Lung (tissue), 12 donors: Measurements from ENCODE around the gene ARGFX. TPM values are rescaled to one million over a fixed set of nuclear protein-coding genes. Genes with fewer than 3 reads are reported as not detected.

Experiments used
- ATAC-seq: fragments of 200-7000 bp; cut with Tn5 transposase; one replicate; pipeline ENCODE4 v1.9.1; 2020; ENCODE audit warnings: moderate number of reproducible peaks; ENCODE audit not compliant: insufficient read depth, low FRiP score
- DNase-seq, 3 donors: peaks; one replicate each; pipeline ENCODE4 v3.0.0-alpha.2; 2013 to 2017
- H3K27ac ChIP-seq, 2 donors: one replicate each; pipeline ENCODE4 v1.5.1; 2013; ENCODE audit warnings: mild to moderate bottlenecking in 2 of 2, moderate library complexity in 2 of 2, control low read depth in 1 of 2, inconsistent platforms in 1 of 2, low read depth in 1 of 2, low read length in 1 of 2
- H3K27me3 ChIP-seq, 3 donors: one replicate each; pipeline ENCODE4 v1.5.1; 2013; ENCODE audit warnings: low read length in 2 of 3; ENCODE audit not compliant: control insufficient read depth in 3 of 3, insufficient read depth in 3 of 3
- H3K36me3 ChIP-seq, 4 donors: one replicate each; pipeline ENCODE4 v1.5.1; 2013; ENCODE audit warnings: low read length in 4 of 4, mild to moderate bottlenecking in 1 of 4, moderate library complexity in 1 of 4; ENCODE audit not compliant: control insufficient read depth in 4 of 4, insufficient read depth in 4 of 4
- H3K4me1 ChIP-seq, 5 donors: one replicate each; pipeline ENCODE4 v1.5.1; 2013; ENCODE audit warnings: low read length in 5 of 5, mild to moderate bottlenecking in 2 of 5, moderate library complexity in 1 of 5; ENCODE audit not compliant: control insufficient read depth in 5 of 5, insufficient read depth in 5 of 5
- H3K4me3 ChIP-seq: one replicate; pipeline ENCODE4 v1.5.1; 2013; ENCODE audit warnings: mild to moderate bottlenecking, control low read depth, moderate library complexity
- H3K9ac ChIP-seq, 2 donors: one replicate each; pipeline ENCODE4 v1.5.1; 2013; ENCODE audit warnings: low read length in 2 of 2, control low read depth in 1 of 2; ENCODE audit not compliant: insufficient read depth in 1 of 2
- H3K9me3 ChIP-seq, 4 donors: one replicate each; pipeline ENCODE4 v1.5.1; 2013; ENCODE audit warnings: low read length in 3 of 4, mild to moderate bottlenecking in 1 of 4, moderate library complexity in 1 of 4; ENCODE audit not compliant: control insufficient read depth in 4 of 4, insufficient read depth in 3 of 4
- WGBS, 2 donors: extraction: QIAGEN DNeasy Blood & Tissue Kit; methylation state at CpG; one replicate each; pipeline ENCODE4 v1.1.7; 2013; 5-methylcytosine and 5-hydroxymethylcytosine counted together
- polyA plus RNA-seq, 2 donors: library from polyadenylated mRNA; stranded (reverse); fragments of 200-250 nt; gene quantifications; one replicate each; pipeline ENCODE4 v1.2.1, GENCODE V29; 2013
- total RNA-seq, 2 donors: library from RNA; depleted of rRNA in 1 of 2; stranded (reverse); fragments of >200 nt in 1 of 2; gene quantifications; one replicate each; pipeline ENCODE4 v1.2.1, GENCODE V29; 2014 to 2021
- TF ChIP-seq, protein P1 (sequence below): IDR thresholded peaks from 2 replicates; pipeline ENCODE4 v1.5.1; 2012; ENCODE audit warnings: mild to moderate bottlenecking; ENCODE audit errors: control extremely low read depth, extremely low read depth
- donor health status: control.
- donor health status: control.
- donor health status: Bipolar disorder and iron deficiency.
- donor health status: healthy.
- donor health status: DM: yes; HTN: yes; CAD: no.

The ARGFX gene
- total and polyA plus RNA-seq, 4 donors = not detected

DNA sequence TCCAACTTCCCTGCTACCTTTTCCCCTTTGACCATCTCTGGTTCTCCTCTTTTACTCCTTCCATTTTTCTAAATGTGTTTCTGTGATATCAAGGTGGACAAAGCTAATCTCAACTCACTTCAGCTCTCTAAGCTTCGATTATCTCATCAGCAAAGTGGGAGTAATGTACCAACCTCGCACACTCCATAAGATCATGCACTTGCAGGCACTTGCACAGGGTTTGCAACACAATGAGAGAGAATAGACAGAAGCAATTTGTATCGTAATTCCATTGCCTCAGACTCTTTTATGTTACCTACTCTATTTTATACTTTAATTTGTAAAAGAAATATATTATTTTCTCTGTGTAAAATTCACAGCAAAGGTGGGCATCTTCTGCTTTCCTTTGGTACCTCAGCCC is 15.0 kb upstream of the ARGFX start:
- no peaks in the 10 kb centered on the region for H3K27me3 ChIP-seq
- no peak for ATAC-seq
- H3K4me3 ChIP-seq = no peak overlapping the region
- no peaks in the 10 kb centered on the region for H3K9me3 ChIP-seq
- TF ChIP-seq, protein P1, sequence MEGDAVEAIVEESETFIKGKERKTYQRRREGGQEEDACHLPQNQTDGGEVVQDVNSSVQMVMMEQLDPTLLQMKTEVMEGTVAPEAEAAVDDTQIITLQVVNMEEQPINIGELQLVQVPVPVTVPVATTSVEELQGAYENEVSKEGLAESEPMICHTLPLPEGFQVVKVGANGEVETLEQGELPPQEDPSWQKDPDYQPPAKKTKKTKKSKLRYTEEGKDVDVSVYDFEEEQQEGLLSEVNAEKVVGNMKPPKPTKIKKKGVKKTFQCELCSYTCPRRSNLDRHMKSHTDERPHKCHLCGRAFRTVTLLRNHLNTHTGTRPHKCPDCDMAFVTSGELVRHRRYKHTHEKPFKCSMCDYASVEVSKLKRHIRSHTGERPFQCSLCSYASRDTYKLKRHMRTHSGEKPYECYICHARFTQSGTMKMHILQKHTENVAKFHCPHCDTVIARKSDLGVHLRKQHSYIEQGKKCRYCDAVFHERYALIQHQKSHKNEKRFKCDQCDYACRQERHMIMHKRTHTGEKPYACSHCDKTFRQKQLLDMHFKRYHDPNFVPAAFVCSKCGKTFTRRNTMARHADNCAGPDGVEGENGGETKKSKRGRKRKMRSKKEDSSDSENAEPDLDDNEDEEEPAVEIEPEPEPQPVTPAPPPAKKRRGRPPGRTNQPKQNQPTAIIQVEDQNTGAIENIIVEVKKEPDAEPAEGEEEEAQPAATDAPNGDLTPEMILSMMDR = no peak
- no peak for DNase-seq
- no peak overlapping the region for H3K9ac ChIP-seq
- WGBS, 2 donors = 81 to 92% methylated on average over 3 of the region's 3 CpGs
- peaks cover 0 to 10% (median 0%) of the 10 kb centered on the region in 5 donors for H3K4me1 ChIP-seq
- no peaks in the 10 kb centered on the region for H3K36me3 ChIP-seq
- no peak overlapping the region for H3K27ac ChIP-seq

DNA sequence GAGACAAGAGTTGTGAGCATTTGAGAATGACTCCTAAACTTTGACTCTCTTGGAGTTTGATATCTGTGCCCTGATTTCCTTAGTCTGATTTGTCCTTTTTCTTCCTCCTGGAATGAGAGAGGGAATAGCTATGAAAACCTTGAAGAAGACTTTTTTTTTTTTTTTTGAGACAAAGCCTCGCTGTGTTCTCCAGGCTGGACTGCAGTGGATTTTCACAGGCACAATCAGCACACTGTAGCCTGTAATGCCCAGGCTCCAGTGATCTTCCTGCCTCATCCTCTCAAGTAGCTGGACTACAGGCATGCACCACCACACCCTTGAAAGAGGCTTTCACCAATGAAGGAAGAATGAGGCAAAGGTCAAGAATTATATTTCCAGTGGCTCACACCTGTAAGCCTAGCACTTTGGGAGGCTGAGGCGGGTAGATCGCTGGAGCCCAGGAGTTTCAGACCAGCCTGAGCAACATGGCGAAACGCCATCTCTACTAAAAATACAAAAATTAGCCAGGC is 10.3 kb upstream of the ARGFX start:
- peaks cover 0 to 4% (median 0%) of the 10 kb centered on the region in 5 donors for H3K4me1 ChIP-seq
- 92 to 93% methylated on average over 5 of the region's 5 CpGs for WGBS, 2 donors
- H3K9ac ChIP-seq = no peak overlapping the region
- DNase-seq (no peak), ATAC-seq (no peak)
- H3K27ac ChIP-seq = no peak overlapping the region
- no peaks in the 10 kb centered on the region for H3K27me3 ChIP-seq
- no peaks in the 10 kb centered on the region for H3K9me3 ChIP-seq
- H3K4me3 ChIP-seq = no peak overlapping the region
- TF ChIP-seq, protein P1 = no peak
- no peaks in the 10 kb centered on the region for H3K36me3 ChIP-seq

DNA sequence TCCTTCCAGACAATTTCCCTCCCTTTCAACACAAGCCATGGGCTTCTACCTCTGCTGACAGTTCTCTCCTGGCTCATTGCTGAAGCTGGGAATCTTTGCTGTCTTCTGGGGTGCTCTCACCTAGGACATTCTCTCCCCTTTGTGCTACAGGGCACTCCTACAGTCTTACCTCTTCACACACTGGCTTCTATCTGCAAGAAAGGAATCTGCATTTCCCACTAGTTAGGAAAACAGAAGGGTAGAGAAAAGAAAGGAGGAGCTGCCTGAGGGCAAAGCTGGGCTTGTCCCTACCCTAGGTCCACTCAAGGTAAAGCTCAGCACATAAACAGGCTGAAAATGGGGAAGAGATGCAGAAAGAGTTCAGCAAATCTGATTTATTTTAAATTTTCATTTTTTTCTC is 5.6 kb upstream of the ARGFX start:
- no peak for DNase-seq
- TF ChIP-seq, protein P1 = no peak
- Histone ChIP-seq H3K4me1 (no peaks in the 10 kb centered on the region), H3K9ac (no peak overlapping the region), H3K27ac (no peak overlapping the region), H3K36me3 (no peaks in the 10 kb centered on the region), H3K27me3 (no peaks in the 10 kb centered on the region), H3K4me3 (no peak overlapping the region), H3K9me3 (no peaks in the 10 kb centered on the region)
- no peak for ATAC-seq

DNA sequence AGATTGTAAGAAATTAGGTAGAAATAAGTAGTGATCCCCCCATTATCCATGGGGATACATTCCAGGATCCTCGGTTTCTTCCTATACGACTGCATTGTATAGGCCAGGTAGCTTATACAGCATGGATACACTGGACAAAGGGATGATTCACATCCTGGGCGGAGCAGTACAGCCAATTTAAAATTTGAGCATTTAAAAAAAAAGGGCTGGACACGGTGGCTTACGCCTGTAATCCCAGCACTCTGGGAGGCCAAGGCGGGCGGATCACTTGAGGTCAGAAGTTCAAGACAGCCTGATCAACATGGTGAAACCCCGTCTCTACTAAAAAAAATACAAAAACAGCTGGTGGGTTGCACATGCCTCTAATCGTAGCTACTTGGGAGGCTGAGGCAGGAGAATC is 976 bp upstream of the ARGFX start:
- no peak overlapping the region for H3K4me3 ChIP-seq
- no peaks in the 10 kb centered on the region for H3K27me3 ChIP-seq
- no peaks in the 10 kb centered on the region for H3K4me1 ChIP-seq
- H3K36me3 ChIP-seq = no peaks in the 10 kb centered on the region
- no peak for ATAC-seq
- 84 to 95% methylated on average over 9 of the region's 9 CpGs for WGBS, 2 donors
- no peak overlapping the region for H3K27ac ChIP-seq
- H3K9me3 ChIP-seq = no peaks in the 10 kb centered on the region
- TF ChIP-seq, protein P1 = no peak
- DNase-seq = no peak
- H3K9ac ChIP-seq = no peak overlapping the region
